SK-N-SH treated with all-trans-retinoic acid at 6 μM for 48 hours (cell line): ENCODE data around the gene SAMSN1.

Experiments used
- ATAC-seq: fragments of 200-7000 bp; cut with Tn5 transposase; 3 replicates; pipeline ENCODE4 v1.9.1; 2020; ENCODE audit warnings: mild to moderate bottlenecking, moderate library complexity
- ARNTL ChIP-seq: fragments of 450-650 bp; formaldehyde crosslinking; IDR thresholded peaks from 2 replicates; pipeline ENCODE4 v1.5.0; 2020; ENCODE audit warnings: low read depth, mild to moderate bottlenecking, moderate library complexity, borderline replicate concordance
- BACH2 ChIP-seq: fragments of 250-450 bp; sonication (Bioruptor Pico); IDR thresholded peaks from 2 replicates; pipeline ENCODE4 v1.9.0; 2021; ENCODE audit warnings: mild to moderate bottlenecking, borderline replicate concordance
- CREB5 ChIP-seq: fragments of 250-450 bp; sonication (Bioruptor Pico); IDR thresholded peaks from 2 replicates; pipeline ENCODE4 v1.5.1; 2020; ENCODE audit warnings: low read depth, mild to moderate bottlenecking, moderate library complexity
- CSRNP3 ChIP-seq: fragments of 250-450 bp; sonication (Bioruptor Pico); IDR thresholded peaks from 2 replicates; pipeline ENCODE4 v1.5.1; 2021; ENCODE audit warnings: mild to moderate bottlenecking, moderate library complexity
- ESRRG ChIP-seq: fragments of 250-450 bp; sonication (Bioruptor Pico); IDR thresholded peaks from 2 replicates; pipeline ENCODE4 v1.6.1; 2021; ENCODE audit warnings: mild to moderate bottlenecking
- GLIS3 ChIP-seq: fragments of 250-450 bp; sonication (Bioruptor Pico); IDR thresholded peaks from 2 replicates; pipeline ENCODE4 v1.5.0; 2020; ENCODE audit warnings: mild to moderate bottlenecking, moderate library complexity
- ISL1 ChIP-seq: fragments of 250-450 bp; sonication (Bioruptor Pico); IDR thresholded peaks from 2 replicates; pipeline ENCODE4 v2.1.2; 2022; ENCODE audit warnings: mild to moderate bottlenecking, moderate library complexity
- OSR1 ChIP-seq: fragments of 250-450 bp; sonication (Bioruptor Pico); IDR thresholded peaks from 2 replicates; pipeline ENCODE4 v1.8.0; 2022; ENCODE audit warnings: moderate library complexity, mild to moderate bottlenecking, inconsistent platforms
- PATZ1 ChIP-seq: fragments of 250-450 bp; sonication (Bioruptor Pico); IDR thresholded peaks from 2 replicates; pipeline ENCODE4 v1.8.0; 2020; ENCODE audit warnings: mild to moderate bottlenecking, moderate library complexity, borderline replicate concordance
- POU6F1 ChIP-seq: fragments of 250-450 bp; sonication (Bioruptor Pico); IDR thresholded peaks from 2 replicates; pipeline ENCODE4 v1.8.0; 2021; ENCODE audit warnings: low read depth, mild to moderate bottlenecking, moderate library complexity, borderline replicate concordance
- PPARA ChIP-seq: fragments of 250-450 bp; sonication (Bioruptor Pico); IDR thresholded peaks from 2 replicates; pipeline ENCODE4 v1.5.0; 2020; ENCODE audit warnings: mild to moderate bottlenecking, borderline replicate concordance
- RARB ChIP-seq: fragments of 250-450 bp; sonication (Bioruptor Pico); IDR thresholded peaks from 2 replicates; pipeline ENCODE4 v1.8.0; 2021; ENCODE audit warnings: mild to moderate bottlenecking, moderate library complexity
- SNAI2 ChIP-seq: fragments of 250-450 bp; sonication (Bioruptor Pico); IDR thresholded peaks from 2 replicates; pipeline ENCODE4 v1.5.0; 2020; ENCODE audit warnings: mild to moderate bottlenecking, moderate library complexity
- TCF4 ChIP-seq: fragments of 250-450 bp; sonication (Bioruptor Pico); IDR thresholded peaks from 2 replicates; pipeline ENCODE4 v1.8.0; 2021; ENCODE audit warnings: mild to moderate bottlenecking, moderate library complexity, borderline replicate concordance
- TOX ChIP-seq: fragments of 250-450 bp; sonication (Bioruptor Pico); IDR thresholded peaks from 2 replicates; pipeline ENCODE4 v1.8.0; 2021; ENCODE audit warnings: mild to moderate bottlenecking, moderate library complexity, borderline replicate concordance
- TSHZ2 ChIP-seq: fragments of 250-450 bp; sonication (Bioruptor Pico); IDR thresholded peaks from 2 replicates; pipeline ENCODE4 v1.5.0; 2020; ENCODE audit warnings: mild to moderate bottlenecking, moderate library complexity
- ZC3H10 ChIP-seq: fragments of 250-450 bp; sonication (Bioruptor Pico); IDR thresholded peaks from 2 replicates; pipeline ENCODE4 v1.5.1; 2021; ENCODE audit warnings: mild to moderate bottlenecking, moderate library complexity
- ZFP3 ChIP-seq: fragments of 250-450 bp; sonication (Bioruptor Pico); IDR thresholded peaks from 2 replicates; pipeline ENCODE4 v1.5.0; 2020; ENCODE audit warnings: mild to moderate bottlenecking, moderate library complexity
- ZFP30 ChIP-seq: fragments of 450-650 bp; formaldehyde crosslinking; IDR thresholded peaks from 2 replicates; pipeline ENCODE4 v1.5.0; 2022; ENCODE audit warnings: mild to moderate bottlenecking, moderate library complexity
- ZNF70 ChIP-seq: fragments of 450-650 bp; formaldehyde crosslinking; IDR thresholded peaks from 2 replicates; pipeline ENCODE4 v1.5.0; 2020; ENCODE audit warnings: mild to moderate bottlenecking, moderate library complexity
- ZNF8 ChIP-seq: fragments of 450-650 bp; formaldehyde crosslinking; IDR thresholded peaks from 2 replicates; pipeline ENCODE4 v1.5.0; 2020; ENCODE audit warnings: mild to moderate bottlenecking, moderate library complexity

The SAMSN1 gene

GRCh38 chr21:14531757-14532316 is 14.3 kb downstream of the SAMSN1 start:
- no peak for ATAC-seq

GRCh38 chr21:14530592-14530991 is 15.5 kb downstream of the SAMSN1 start:
- no peak for ATAC-seq
- no peak for TF ChIP-seq ARNTL (CRISPR knock-in tag)
- no peak for TF ChIP-seq POU6F1 (CRISPR knock-in tag)
- no peak for TF ChIP-seq SNAI2
- TF ChIP-seq BACH2 (CRISPR knock-in tag), result no peak
- TF ChIP-seq PATZ1 (CRISPR knock-in tag), result no peak
- no peak for TF ChIP-seq ZC3H10 (CRISPR knock-in tag)

More at GRCh38 chr21:14531757-14532316, 14.3 kb downstream of the SAMSN1 start:
- no peak for TF ChIP-seq TOX (CRISPR knock-in tag)
- no peak for TF ChIP-seq POU6F1 (CRISPR knock-in tag)
- TF ChIP-seq OSR1 (CRISPR knock-in tag), result no peak
- no peak for TF ChIP-seq BACH2 (CRISPR knock-in tag)
- TF ChIP-seq TSHZ2, result no peak
- TF ChIP-seq ZNF70 (CRISPR knock-in tag), result no peak
- no peak for TF ChIP-seq ZC3H10 (CRISPR knock-in tag)
- TF ChIP-seq ZFP3, result no peak
- TF ChIP-seq PPARA (CRISPR knock-in tag), result no peak
- TF ChIP-seq, all 23 proteins: peak for 0

- TF ChIP-seq ZNF70 (CRISPR knock-in tag) (no peak), ZFP30 (CRISPR knock-in tag) (no peak), TOX (CRISPR knock-in tag) (no peak), CSRNP3 (CRISPR knock-in tag) (no peak), ZC3H10 (CRISPR knock-in tag) (no peak), ZNF8 (CRISPR knock-in tag) (no peak), ZFP3 (no peak), RARB (CRISPR knock-in tag) (no peak), BACH2 (CRISPR knock-in tag) (no peak), ESRRG (CRISPR knock-in tag) (no peak), TSHZ2 (no peak), ISL1 (CRISPR knock-in tag) (no peak), TCF4 (CRISPR knock-in tag) (no peak), OSR1 (CRISPR knock-in tag) (no peak), GLIS3 (CRISPR knock-in tag) (no peak), CREB5 (CRISPR knock-in tag) (no peak)
- no peak for ATAC-seq
Measured at GRCh38 chr21:14528815-14529214, 17.3 kb downstream of the SAMSN1 start.
